Endothelial cell of umbilical vein (primary cell): ENCODE results near the gene DAAM1.

Experiments used
- POLR2A ChIP-seq: IDR thresholded peaks from 2 replicates; pipeline ENCODE4 v1.6.1; 2012; ENCODE audit warnings: low read depth, mild to moderate bottlenecking, control low read depth, low read length
- TF ChIP-seq, protein P1 (sequence below), 2 donors: IDR thresholded peaks; 1 replicate in 1 of 2; 2 replicates in 1 of 2; pipeline ENCODE4 v1.5.1; 2011; ENCODE audit warnings: low read length in 2 of 2, mild to moderate bottlenecking in 2 of 2, moderate library complexity in 2 of 2, control low read depth in 1 of 2, inconsistent platforms in 1 of 2, low read depth in 1 of 2; ENCODE audit not compliant: insufficient read depth in 1 of 2; ENCODE audit errors: extremely low read depth in 1 of 2

- TF ChIP-seq, protein P1, sequence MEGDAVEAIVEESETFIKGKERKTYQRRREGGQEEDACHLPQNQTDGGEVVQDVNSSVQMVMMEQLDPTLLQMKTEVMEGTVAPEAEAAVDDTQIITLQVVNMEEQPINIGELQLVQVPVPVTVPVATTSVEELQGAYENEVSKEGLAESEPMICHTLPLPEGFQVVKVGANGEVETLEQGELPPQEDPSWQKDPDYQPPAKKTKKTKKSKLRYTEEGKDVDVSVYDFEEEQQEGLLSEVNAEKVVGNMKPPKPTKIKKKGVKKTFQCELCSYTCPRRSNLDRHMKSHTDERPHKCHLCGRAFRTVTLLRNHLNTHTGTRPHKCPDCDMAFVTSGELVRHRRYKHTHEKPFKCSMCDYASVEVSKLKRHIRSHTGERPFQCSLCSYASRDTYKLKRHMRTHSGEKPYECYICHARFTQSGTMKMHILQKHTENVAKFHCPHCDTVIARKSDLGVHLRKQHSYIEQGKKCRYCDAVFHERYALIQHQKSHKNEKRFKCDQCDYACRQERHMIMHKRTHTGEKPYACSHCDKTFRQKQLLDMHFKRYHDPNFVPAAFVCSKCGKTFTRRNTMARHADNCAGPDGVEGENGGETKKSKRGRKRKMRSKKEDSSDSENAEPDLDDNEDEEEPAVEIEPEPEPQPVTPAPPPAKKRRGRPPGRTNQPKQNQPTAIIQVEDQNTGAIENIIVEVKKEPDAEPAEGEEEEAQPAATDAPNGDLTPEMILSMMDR (IDR thresholded peaks at IDR 0.05; ENCODE audit: extremely low read depth in 1 of 2, insufficient read depth in 1 of 2, low read depth in 1 of 2, low read length in 2 of 2), result no peak
- TF ChIP-seq POLR2A, result no peak
These were observed 228.8 kb downstream of the DAAM1 start for GRCh38 chr14:59417311-59417710.
